GM12872 (cell line): Measurements from ENCODE around the gene CLDN34.

Source experiments
- TF ChIP-seq, protein P1 (sequence below): IDR thresholded peaks from 3 replicates; pipeline ENCODE4 v1.5.1; 2011; ENCODE audit warnings: low read depth, mild to moderate bottlenecking, low read length, moderate library complexity; ENCODE audit not compliant: insufficient read depth

CLDN34 gene

DNA sequence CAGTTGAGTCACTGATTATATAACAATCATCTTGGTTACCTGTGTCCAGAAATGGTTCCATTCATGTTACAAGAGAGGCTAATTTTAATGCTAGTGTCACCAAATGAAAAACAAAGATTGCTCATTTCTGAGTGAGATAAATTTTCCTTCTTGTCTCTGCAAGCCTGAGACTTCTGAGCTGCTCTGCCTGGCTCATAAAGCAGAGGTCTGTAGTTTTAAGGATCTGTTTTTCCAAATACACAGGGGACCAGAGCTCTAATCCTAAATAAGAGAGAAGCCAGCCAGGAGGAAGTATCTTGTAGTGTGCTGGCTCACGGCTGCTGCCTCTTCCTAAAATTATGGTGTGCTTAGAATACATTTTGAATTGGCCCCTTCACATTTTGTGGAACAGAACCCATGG is 42.6 kb downstream of the CLDN34 start:
- TF ChIP-seq, protein P1, sequence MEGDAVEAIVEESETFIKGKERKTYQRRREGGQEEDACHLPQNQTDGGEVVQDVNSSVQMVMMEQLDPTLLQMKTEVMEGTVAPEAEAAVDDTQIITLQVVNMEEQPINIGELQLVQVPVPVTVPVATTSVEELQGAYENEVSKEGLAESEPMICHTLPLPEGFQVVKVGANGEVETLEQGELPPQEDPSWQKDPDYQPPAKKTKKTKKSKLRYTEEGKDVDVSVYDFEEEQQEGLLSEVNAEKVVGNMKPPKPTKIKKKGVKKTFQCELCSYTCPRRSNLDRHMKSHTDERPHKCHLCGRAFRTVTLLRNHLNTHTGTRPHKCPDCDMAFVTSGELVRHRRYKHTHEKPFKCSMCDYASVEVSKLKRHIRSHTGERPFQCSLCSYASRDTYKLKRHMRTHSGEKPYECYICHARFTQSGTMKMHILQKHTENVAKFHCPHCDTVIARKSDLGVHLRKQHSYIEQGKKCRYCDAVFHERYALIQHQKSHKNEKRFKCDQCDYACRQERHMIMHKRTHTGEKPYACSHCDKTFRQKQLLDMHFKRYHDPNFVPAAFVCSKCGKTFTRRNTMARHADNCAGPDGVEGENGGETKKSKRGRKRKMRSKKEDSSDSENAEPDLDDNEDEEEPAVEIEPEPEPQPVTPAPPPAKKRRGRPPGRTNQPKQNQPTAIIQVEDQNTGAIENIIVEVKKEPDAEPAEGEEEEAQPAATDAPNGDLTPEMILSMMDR, result no peak

DNA sequence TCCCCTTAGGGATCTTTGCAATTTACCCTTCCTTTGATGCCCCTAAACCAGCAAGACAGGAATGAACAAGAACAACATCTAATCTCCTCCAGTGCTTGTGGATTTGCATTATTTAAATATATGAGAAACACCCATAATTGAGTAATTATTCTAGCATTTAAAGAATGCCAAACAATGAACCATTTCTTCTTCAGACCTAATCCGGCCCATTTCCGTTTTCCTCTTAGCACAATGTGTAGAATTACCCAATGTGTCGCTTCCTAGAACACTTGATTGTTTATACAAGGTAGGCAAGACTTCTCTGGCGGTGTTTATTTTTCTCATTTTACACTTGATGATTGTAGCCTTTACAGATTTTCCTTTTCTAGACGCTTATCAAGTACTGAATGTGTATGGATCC is 43.5 kb downstream of the CLDN34 start:
- TF ChIP-seq, protein P1, result no peak

DNA sequence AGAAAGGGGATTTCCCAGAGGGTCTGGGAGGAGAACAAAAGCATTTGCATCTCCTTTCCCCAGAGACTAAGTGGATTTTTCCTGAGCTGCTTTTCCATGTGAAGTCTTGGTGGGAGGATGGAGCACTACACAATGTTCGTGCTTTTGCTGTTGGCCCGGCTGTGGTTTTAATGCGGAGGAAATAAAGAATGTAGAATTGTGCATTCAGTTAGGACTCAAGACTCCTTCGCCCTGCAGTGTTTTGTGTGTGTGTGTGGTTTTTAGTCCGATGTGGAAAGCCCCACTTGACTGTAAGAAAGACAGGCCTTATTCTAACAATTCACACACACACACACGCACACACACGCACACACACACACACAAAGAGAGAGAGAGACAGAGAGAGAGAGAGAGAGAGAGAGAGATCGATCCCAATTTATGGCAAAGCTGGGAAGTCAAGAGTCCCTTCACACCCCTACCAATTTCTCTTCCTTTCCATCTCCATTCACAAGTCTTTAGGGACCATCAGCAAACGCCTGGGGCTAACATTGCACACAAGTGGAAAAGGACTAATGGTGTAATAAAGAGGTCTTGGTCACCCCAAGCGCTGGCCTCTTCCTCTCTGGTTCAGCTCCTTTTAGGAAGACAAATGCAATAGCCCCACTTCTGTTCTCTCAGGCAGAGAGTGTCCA is 44.2 kb downstream of the CLDN34 start:
- TF ChIP-seq, protein P1, result no peak

DNA sequence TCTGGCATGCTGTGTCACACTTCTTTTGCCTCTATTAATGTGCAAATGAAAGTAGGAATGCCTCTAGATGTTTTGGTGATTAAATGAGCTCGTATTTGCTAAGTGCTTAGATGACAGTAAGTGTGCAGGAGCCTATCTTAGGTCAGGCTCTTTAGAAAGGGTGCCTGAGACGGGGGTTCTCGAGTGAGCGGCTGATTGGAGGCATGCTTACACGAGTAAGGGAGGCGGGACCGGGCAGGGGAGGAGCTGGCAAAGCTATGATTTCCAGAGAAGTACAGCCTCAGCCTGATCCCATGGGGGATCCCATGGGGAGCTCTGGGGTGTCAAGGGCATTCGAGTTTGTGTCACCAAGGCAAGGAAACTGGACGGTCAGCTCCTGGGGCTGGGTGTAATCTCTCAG is 44.8 kb downstream of the CLDN34 start:
- TF ChIP-seq, protein P1, result no peak

DNA sequence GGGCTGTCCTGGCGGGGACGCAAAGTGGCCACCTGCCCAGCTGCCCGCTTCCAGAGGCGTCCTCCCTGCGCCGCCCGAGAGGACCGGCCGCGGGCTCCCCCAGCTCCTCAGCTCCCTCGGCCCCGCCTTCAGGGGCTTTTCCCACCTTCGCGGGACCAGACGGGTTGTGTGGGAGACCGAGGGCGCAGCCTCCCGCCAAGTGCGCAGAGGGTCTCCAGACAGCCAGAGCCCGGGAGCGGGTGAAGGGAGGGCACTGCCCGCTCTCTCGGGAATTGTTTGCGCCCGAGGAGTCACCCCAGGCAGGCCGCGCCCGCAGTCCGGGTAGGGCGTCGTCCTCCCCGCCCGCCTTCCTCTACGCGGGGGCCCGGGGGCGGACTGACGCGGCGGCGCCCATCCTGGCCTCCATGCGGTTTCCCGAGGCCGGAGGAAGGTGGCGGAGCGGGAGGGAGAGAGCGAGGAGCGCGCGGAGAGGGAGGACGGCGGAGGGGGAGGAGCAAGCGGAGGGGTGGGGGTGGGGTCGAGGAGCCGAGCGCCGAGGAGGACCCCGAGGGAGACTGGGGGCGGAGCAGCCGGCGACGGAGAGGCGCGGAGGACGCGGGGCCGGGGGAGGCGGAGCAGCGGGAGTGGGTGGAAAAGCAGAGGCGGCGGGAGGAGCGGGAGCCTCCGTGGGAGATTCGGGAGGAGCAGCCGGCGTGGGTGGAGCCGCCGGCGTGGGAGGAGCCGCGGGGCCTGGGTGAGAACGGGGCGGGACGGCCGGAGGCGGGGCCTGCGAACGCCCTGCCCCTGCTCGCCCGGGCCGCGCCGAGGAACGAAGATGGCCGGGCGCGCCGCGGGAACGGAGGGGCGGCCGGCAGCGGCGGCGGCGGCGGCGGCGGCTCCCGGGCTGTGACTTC is 47.5 kb downstream of the CLDN34 start:
- TF ChIP-seq, protein P1, result no peak

DNA sequence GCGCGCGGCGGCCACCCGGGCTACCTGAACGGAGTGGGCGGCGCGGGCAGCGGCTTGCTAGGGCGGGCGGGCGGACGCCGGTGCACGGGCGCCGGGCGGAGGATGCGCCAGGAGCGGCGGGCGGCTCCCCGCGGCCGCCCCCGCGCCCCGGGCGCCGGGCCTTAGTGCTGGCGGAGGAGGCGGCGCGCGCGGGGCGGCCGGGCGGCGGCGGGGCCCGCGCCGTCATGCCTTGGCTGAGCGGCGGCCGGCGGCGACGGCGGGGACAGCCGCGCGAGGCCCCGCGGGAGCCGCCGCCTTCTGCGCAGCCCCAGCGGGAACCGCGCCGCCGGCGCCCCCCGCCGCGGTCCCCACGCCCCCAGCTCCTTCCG is 48.2 kb downstream of the CLDN34 start:
- TF ChIP-seq, protein P1, result no peak

DNA sequence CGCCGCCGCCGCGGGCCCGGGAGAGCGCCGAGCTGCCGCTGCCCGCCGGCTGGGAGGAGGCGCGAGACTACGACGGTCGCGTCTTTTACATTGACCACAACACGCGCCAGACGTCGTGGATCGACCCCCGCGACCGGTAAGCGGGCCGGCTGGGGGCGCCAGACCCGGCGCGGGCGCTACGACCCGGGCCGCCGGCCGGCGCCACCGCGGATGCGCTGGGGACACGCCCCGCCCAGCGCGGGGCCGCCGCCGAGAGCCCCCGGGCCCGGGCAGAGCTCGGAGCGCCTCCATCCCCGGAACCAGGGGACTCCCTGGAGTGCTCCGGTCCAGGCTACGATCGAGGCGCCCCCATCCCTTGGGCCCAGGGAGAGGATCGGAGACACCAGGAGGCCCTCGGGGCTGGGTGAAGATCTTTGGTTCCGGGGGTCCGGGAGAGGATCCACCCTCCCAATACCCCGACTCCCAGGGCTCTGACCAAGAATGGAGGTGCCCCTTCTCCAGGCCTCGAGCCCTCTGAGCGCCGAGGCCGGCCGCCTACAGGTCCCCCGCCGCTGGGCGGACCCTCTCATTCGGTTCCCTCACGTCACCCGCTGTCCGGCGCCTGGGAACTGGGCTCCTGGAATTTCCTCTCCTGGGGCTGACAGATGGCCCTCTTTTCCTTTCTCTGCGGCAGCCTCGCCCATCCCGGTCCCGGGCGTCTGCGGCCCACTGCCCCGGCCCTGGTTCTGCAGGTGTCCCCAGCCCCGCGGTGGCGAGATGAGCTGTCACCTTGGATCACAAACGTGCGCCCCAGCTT is 48.8 kb downstream of the CLDN34 start:
- TF ChIP-seq, protein P1, result no peak
